SK-N-DZ (cell line): ENCODE results near the gene MMAB.
"Not testable (repeated sequence)": the region's sequence is repeated elsewhere in the genome, so short reads cannot be mapped to it uniquely, and the experiment has no call there.

Experiments
- DNase-seq: peaks from one replicate; pipeline ENCODE4 v3.0.0-alpha.2; 2015; ENCODE audit warnings: low spot score

The MMAB gene

DNA sequence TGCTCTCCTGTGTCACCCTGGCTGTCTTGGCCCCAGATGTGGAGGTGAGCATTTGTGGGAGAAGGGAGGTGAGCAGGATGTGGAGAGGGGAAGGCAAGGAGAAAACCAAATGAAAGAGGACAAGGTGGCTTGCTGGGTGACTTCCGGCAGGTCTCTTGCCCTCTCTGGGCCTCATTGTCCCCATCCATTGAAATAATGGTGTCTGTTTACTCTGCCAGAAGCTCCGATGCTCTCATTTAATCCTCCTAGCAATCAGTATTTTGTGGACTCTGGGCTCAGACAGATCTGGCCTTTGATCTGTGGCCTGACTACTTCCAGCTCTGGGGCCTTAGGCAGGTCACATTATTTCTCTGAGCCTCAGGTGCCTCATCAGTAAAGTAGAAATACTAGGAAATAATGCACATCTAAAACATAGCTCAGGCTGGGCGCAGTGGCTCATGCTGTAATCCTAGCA lies 30.9 kb upstream of the MMAB start:
- DNase-seq: no peak

DNA sequence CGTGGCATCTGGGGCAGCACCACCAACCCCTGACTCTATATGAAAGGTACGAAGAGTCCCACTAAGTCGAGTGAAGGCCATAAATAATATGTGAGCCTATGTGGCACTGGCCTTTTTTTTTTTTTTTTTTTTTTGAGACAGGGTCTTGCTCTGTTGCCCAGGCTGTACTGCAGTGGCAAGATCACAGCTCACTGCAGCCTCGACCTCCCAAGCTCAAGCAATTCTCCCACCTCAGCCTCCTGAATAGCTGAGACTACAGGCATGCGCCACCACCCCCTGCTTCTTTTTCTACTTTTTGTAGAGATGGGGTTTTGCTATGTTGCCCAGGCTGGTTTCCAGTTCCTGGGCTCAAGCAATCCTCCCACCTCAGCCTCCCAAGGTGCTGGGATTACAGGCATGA lies 28.8 kb upstream of the MMAB start:
- not testable (repeated sequence) for DNase-seq

DNA sequence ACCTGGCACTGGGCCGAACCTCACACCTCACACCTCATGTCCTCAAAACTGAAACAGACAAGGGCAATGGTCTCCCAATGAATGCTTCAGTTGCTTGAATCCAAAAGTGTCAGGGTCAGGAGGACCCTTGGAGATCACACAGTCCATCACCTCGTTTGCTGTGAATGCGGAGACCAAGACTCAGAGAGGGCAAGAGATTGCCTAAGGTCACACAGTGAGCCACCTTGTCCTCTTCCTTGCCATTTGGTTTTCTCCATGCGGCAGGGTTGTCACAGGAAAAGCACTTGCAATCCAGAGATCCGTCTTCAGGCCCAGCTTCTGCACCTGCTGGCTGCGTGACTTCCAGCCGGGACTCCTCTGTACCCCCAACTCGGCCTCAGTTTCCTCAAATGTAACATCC lies 28.3 kb upstream of the MMAB start:
- no peak for DNase-seq

DNA sequence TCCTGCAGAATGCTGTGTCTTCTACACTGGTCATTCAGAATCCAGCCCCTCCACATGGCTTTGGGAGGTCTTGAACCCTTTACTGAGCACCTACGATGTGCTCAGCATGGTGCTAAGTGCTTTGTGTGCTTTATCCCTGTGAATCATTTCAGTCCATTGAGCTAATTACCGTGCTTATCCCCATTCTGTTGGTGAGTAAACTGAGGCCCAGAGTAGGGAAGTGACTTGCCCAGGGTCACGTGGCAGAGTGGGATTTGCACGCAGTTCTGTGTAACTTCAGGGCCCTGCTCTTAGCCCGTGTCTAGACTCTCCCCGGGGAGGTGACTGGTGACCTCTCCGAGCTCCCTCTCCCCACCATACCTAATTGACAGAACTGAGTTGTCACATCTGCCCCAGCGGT lies 27.7 kb upstream of the MMAB start:
- DNase-seq: no peak

DNA sequence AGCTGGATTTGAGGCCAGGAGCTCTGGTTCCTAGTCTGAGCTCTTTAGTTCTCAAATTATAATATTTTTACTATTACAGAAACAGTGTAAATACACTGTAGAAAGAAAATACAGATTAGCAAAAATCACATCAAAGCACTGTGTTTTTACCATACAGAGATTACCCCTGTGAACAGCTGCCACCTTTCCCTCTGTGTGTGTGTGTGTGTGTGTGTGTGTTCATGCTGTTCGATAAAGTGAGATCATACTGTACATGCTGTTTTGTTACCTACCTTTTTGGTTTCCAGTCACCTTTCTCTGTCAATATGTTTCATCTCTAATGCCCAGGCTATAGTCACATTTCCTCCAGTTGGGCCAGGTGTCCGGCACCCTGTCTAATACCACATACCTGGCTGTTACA lies 27.2 kb upstream of the MMAB start:
- no peak for DNase-seq

DNA sequence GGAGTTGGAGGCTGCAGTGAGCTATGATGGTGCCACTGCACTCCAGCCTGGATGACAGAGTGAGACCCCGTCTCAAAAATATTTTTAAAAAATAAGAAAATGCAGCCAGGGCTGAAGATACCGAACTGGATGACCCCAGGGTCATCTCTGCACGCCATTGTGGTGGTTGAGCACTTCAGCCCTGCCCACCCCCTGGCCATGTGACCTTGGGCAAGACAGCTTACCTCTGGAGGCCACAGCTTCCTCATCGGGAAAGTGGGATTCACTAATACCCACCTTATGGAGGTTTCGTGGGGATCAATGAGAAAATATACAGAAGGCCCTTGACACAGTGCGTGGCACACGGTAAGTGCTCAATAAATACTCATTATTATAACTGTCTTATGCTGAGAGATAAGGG lies 25.8 kb upstream of the MMAB start:
- no peak for DNase-seq

DNA sequence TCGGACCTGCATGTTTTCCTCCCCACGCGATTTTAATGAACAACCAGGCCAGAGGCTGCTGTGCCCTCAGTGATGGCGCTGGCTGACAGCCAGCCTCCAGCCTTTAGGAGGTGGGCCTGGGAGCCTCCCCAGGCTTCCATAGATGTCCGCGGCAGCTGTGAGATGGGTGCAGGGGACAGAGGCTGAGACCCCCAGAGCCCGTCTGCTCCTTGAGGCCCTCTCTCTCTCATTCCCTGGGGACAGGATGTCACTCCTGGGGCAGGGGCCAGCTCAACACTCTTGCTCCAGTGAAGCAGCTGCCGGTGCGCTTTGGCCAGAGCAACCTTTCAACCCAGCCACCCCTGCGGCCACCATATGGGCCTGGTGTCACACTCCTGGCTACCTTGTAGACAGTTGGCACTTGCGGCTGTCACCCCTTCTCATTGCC lies 25.1 kb upstream of the MMAB start:
- no peak for DNase-seq

DNA sequence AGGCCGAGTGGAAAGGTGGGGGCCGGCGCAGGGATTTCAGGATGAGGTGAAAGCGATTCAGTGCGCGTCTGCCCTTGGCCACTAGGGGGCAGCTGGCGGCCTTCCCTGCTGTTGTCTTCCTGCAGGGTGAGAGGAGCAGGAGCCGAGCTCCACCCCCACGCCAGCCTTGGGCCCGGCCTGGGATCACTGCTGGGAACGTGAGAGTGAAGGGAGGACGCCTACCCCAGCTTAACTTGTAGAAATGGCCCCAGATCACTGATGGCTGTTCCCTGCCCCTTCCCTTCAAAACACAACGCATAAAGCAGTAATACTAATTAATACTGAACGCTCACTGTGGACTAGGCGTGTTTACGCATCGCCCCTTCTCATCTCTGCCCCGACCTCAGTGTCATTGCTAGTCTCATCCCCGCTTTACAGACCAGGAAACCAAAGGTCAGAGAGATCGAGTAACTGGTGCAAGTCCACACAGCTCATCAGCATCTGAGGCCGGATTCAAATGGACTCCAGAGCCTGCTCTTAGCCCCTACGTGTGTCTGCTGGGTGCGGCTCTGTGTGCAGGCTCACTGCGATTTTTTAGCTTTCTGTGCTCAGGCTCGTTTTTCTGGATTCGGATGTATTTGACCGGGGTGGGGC lies 24.6 kb upstream of the MMAB start:
- peak; percentile 85 for DNase-seq

DNA sequence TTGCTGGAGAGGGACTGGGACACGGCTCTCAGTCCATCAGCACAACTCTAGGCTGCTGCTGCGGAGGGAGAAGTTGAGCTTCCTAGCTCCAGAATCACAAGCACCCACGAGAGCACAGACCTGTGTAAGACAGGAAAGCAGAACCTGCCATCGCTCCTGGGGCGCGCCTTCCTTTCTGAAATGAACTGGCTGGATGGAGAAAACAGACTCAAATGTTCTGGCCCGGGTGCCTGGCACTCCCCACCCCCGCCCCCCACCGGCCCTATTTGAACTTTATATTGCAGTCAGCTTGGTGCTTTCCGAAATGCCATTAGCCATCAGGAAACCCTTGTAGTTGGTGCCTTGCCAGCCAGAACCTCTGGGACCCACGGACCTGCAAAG lies 24.1 kb upstream of the MMAB start:
- no peak for DNase-seq

DNA sequence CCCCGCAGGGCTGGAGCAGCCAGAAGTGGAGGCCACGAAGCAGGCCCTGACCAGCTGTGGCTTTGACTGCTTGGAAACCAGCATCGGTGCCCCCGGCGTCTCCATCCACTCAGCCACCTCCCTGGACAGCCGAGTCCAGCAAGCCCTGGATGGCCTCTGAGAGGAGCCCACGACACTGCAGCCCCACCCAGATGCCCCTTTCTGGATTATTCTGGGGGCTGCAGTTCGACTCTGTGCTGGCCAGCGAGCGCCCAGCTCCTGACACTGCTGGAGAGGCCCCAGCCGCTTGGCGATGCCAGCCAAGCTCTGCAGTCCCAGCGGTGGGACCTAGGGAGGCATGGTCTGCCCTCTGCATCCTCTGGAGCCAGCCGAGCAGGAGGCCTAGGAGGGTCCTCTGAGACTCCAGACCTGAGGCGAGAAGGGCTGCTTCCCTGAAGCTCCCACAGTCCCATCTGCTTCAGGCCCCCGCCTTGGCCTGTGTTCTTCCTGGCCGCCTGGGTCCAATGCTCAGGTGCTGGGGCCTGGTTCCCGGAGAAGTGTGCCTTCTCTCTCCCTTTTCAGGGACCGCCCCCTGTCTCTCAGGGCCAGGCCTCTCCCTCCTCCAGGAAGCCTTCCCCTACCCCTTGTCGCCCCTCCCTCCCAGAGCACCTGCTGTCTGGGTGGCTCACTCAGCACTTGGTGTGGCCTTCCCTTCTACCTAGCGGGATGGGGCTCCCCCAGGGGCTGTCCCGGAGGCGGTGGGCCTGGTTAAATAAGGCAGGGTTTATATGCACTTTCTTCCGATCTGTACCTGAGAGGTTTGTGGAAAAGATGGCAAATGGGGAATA lies 23.3 kb upstream of the MMAB start:
- DNase-seq: no peak

DNA sequence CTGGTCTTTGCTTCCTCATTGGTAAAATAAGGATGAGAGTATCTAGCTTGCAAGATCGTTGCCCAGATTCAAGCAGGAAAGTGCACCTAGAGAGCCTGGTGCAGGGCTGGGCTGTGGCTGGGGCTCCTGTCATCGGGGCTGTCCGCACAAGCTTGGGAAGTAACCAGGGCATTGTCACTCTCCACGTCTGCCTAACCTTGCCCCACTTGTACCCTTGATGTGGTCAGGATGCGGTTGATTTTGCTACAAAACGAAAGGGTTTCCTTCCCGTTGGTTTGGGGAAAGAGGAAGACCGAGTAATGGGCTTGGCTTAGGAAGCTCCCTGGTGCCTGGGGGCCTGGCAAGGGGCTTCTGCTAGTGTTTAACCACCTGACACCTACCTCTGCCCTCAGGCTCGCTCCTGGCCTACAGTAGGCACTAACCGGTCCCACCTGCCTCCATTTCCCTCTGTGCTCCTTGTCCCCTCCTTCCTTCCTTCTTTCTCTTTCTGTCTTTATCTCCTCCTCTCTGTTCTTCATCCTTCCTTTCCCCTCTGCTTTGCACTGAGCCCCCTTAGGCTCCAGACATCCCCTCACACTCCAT lies 22.1 kb upstream of the MMAB start:
- DNase-seq: no peak

DNA sequence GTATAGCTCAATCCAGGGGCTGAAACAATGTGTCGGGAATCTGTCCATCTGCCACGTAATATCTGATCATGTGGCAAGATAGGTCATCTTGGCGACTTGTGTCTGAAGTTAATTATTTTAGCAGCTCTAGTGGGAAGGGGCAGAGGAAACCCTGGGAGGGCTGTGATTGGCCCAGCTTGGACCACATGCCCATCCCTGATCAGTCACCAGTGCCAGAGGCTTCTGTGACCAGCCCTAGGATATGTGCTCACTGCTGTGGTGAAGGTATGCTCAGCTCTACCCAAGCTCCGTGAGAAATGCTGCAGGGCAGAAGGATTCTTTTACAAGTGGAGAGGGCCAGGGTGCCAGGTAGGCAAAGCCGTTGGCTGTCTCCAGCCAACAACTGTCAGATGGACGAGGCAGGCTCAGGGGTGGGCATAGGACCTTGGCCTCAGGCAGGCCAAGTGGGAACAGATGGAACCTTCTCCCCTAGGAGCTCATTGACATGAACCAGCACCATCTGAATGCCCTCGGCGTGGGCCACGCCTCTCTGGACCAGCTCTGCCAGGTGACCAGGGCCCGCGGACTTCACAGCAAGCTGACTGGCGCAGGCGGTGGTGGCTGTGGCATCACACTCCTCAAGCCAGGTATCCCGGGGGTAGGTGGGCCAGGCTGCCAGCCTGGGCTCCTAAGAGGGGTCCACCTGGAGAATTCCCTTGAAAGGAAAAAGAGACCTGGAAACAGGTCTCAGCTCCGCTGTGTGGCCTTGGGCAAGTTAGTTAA lies 21.4 kb upstream of the MMAB start:
- no peak for DNase-seq

DNA sequence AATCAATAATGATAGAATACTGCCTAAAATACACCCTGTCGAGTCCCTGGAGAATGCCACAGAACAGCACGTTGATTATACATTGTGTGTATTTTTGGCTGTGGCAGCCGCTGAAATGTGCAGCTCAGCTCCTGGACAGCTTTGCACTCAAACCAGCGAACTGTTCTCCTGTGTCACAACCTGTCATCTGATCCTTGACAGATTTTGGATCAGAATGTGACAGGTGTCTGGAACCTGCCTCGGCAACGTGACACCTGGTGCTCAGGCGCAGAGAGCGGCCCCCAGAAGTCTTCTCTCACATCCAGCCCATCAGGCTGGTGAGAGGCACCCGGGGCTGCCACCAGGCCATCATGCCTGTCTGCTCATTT lies 19.6 kb upstream of the MMAB start:
- DNase-seq: no peak

DNA sequence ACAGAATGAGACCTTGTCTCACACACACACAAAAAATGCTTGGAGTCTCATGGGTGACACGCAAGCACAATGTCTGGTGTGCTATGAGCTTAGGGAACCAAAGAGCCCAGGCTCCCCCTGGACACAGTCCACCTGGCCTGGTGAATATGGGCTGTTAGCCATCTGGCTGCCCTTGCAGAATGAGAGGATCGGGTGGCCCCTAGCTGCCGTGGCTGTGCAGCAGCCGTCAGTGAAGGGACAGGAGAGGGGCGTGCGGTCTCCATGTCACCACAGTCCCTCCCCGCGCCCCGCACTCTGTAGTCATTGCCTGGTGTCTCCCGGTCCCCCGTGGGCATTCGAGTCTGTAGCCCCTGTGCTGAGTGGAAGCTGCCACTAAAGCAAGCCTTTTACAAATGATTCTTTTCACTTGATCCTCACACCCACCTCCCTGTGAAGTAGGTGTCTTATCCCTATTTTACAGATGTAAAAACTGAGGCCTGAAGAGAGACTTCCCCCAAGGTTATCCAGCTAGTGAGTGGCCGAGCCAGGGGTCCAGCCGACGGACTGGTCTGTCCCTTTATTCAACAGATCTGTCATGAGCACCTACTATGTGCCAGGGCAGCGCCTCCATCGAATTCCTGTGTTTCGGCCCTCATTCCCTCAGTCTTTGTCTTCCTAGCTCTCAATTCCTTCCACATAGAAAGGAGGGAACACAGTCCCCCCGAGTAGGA lies 19.0 kb upstream of the MMAB start:
- no peak for DNase-seq

DNA sequence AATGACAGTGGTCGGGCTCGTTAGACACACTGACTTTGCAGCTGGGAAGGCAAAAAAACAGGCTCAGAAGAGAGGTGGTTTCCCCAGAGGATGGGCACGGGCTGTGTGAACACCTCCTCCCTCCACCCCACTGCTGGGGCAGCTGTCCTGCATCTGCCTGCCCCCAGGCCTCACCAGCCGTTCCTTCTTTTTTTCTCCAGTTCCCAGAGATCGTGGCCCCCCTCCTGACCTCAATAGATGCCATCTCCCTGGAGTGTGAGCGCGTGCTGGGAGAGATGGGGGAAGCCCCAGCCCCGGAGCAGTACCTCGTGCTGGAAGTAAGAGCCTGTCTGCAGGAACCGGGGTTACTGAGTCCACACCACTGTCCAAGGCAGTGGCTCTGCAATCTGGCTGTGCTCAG lies 17.7 kb upstream of the MMAB start:
- no peak for DNase-seq

DNA sequence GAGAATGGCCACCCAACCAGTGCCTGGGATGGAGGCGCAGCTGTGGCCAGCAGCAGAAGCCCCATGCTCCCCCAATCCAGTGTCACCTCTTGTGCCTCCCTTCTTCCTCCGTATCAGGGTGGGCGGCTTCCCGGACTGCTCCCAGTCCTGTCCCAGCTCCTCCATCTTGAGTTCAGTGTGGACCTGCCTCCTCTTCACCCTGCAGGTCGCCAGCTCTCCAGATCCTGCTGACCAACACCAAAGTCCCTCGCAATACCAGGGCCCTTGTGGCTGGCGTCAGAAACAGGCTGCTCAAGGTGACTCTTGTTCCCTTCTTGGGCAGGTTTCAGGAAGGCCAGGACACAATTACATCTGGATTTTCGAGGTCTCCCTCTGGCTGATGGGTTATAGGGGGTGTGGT lies 17.3 kb upstream of the MMAB start:
- no peak for DNase-seq

DNA sequence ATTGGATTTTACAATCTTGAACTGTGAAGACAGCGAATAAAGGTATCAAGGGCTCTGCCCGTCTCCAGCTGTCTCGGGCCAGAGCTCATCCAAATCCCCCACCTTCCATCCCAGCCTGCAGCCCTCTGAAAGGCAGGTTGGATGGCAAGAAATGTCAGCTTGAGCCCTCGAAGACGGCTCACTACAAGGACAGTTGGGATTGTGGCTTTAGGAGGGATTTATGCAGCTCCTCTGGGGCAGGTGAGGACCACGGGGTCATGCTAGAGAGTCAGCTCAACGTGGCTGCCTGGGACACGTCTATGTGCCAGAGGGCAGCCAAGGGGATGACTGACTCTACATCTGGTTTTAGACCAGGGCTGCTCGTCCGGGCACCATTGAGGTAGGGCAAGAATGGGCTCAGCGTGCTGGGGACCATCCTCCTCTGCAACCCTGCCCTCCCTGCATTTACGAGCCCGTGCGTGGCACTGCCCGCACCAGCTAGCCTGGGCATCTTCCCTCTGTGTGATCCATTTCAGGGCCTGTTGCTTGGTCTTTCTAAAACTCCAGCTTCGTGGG lies 16.5 kb upstream of the MMAB start:
- no peak for DNase-seq

DNA sequence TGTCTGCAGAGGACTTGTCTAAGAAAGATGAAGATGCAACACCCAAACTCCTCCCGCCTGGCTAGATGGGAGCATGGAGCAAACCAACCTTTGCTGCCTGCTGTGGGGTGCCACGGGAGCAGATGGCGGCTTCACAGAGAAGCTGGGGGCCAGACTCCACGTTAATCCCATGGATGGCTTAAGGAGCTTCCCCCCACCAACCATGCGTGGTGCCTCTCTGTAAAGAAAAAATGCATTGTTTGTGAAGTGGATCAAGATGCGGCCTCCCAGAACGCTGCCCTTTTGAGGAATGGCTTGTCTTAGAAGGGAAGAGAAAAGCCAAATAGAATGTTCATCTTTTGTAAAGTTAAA lies 15.9 kb upstream of the MMAB start:
- no peak for DNase-seq

DNA sequence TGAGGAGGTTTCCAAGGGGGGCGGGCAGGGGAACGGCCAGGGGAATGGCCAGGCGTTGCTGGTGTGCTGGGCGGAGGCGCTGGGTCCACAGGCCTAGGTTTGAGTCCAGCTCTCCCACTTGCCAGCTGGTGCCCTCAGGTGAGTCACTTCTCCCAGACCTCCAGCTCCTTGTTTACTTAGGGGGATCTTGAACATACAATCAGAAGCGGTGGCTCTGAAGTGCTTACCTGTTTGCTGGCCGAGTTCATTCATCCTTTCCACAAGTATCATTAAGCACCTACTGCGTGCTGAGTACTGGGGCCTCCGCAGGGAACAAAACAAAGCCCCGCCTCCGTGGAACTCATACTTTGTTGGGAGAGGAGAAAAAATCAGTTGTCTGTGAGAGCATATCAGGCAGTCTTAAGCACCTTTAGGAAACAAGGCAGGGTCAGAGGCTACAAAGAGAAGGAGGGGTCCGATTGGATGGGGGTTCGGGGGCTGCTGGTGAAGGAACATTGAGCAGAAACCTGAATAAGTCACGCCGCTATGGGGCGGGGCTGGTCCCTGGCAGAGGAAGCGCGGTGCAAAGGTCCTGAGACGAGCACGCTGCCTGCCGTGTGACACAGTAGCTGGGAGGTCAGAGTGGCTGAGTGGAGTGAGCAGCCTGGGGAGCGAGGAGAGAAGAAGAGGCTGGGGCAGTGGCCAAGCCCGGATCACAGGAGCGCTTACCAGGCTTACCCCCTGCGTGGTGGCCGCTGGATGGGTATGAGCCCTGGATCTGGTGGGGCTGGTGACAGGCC lies 15.3 kb upstream of the MMAB start:
- DNase-seq: no peak

DNA sequence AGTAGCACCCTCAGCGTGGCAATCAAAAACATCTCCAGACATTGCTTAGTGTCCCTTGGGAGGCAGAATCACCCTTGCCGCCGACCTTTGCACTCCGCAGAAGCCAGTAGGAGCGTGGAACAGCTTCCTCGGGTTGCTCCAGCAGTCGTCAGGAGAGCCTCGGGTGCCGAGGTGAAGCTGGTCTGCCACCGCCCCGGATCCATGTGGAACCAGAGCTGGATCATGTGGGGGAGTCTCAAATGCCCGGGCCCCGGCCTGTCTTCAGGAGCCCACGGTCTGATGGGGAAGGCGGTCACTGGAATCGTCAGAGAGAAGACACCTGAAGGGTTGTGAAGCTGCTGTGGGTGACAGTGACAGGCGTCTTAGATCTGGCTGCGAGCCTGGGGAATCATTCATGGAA lies 14.6 kb upstream of the MMAB start:
- no peak for DNase-seq
